Pulmonary artery endothelial cell (primary cell): ENCODE results near the gene PAPPA. TPM values are rescaled to one million over a fixed set of nuclear protein-coding genes. Genes with fewer than 3 reads are reported as not detected.

Experiments used
- DNase-seq: peaks from one replicate; pipeline ENCODE4 v3.0.0-alpha.2; 2011; ENCODE audit warnings: low read depth, low spot score
- total RNA-seq: library from RNA; depleted of rRNA; stranded (reverse); fragments of >200 nt; gene quantifications from 2 replicates; pipeline ENCODE4 v1.2.3, GENCODE V29; 2014

The PAPPA gene
- total RNA-seq, 1 donor from 2014 or later = under 0.01 TPM

DNA sequence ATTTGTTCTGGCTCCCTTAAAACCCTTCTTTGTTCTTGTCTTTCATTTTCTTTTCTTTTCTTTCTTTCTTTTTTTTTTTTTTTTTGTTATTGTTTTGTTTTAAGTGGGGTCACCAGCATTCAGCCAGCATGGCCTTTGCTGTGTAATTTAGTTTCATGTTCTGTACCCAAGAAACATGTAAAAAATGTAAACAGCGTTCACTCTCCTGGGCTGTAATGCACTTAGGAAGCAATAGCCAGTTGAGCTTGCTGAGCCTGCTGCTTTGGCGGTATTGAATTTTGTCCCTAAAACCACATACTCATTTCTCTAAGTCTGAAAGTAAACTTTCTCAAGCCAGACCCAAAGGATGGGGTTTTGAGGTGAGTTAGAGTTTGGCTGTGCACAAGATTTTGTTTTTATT lies 158.6 kb downstream of the PAPPA start:
- no peak for DNase-seq

DNA sequence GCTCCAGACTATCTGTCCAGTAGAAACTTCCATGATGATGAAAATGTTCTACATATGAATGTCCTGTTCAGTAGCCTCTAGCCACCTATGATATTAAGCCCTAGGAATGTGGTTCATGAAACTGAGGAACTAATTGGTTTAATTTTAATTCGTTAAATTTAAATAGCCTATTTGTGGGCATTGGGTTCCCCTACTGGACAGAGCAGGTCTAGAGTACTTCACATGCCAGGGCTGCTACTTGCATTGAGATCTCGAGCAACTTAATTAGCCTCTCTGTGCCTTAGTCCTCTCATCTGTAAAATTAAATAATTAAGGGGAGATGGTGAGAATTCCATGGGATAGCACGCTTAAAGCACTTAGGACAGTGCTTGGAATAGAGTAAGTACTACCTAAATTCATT lies 160.0 kb downstream of the PAPPA start:
- no peak for DNase-seq

DNA sequence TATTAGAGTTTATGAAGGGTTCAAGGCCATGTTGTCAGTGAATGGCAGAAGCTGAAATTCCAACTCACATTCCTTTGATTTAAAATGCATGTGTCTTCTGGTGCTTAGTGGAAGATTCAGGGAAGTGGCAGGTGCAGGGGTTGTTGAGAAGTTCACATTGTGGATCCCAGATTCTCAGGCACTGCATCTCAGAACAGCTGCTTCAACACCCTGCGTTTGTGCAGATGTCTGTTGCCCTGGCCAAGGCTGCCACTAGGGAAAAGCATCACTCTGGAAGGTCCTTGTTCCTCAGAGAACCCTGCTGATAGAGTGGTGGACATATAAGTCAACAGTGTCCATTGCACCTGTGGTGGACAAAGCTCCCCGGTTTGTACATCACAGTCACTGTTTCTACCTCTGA lies 162.7 kb downstream of the PAPPA start:
- no peak for DNase-seq

DNA sequence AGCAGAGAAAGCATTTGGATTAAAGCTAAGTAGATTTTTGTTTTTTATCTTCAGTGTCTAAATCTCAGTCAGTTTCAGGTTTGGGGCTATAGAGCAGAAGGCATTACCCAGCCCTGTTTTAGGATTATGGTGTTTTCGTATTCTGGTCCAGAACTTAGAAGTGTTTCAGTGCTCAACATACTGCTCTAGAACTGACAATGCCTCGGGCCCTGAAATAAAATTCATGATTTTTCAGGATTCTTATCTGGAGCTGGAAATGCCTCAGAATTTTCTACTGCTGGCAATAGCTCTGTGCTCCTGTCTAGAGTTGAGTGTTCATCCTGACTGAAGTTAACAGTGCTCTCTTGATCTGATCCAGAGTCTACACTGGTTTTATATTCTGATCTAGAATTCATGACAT lies 163.9 kb downstream of the PAPPA start:
- no peak for DNase-seq

DNA sequence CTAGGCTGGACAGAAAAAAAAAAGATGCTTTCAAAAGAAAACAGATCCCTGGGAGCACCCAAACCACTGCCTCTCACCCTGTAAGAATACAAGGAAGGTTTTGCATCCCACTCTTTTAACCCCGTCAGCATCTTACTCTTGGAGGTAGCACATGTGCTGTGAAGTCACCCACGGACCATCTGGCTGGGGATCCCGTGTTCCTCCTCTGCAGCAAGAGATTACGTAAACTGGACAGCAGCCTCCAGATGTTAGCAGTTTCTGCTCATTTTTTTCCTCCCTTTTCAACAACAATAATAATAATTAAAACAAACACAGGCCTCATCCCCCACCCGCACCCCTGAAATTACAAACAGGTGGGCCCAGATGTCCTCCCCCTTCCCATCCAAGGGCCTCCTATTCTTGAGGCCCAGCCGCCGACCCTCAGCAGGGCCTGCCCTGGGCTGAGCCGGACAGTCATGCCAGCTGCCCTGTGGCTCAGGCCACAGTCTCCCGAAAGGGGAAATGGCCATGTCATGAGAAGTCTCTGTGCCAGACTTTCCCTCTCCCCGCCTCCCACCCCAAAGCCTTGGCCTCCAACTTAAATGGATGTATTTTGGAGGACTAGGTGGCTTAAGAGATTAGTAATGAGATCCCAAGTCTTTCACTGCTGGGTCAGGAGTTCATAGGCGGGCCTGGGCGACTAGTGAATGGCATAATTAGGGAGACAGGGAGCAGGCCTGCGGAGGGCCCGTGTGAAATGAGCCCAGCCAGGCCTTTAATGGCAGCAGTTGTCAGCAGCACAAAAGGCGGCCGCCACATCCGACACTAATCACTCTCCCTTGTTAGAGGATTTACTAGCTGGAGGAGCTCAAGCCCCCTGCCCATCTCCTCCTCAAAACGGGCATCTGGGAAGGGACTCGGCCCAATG lies 165.1 kb downstream of the PAPPA start:
- DNase-seq = no peak

DNA sequence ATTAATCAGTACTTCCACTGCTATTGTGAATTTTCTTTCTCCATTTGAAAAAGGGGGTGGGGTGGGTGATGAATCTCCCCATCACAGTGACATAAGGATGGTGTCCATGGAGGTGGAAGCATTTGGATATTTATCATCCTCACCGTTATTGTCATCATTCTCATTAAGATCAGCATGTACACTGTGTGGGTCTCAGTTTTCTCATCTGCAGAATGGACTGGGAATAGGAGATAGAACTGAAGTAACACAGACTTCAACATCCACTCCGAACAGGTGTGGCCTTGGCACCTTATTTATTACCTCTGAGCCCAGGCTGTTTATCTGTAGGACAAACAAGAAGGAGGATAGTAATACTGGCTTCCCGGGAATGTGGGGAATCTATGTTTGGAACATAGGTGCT lies 165.9 kb downstream of the PAPPA start:
- DNase-seq = no peak

DNA sequence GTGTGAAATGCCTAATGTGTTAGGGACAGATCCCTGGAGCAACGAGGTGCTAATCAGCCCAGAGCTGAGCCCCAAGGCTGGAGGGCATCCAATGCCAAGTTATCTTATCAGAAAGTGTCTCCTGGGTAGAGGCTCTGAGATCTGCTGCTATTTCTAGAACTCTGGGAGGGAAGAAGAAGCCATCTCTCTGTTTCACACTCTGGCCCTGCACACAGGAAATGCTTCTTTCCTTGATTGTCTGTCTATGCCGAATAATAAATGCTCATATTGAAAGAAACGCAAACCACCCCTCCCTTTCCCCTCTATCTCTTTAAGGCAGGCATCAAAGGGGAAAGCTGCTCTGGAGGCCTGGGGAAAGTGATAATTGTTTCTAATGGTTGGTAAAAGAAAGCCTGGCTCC lies 166.7 kb downstream of the PAPPA start:
- no peak for DNase-seq

DNA sequence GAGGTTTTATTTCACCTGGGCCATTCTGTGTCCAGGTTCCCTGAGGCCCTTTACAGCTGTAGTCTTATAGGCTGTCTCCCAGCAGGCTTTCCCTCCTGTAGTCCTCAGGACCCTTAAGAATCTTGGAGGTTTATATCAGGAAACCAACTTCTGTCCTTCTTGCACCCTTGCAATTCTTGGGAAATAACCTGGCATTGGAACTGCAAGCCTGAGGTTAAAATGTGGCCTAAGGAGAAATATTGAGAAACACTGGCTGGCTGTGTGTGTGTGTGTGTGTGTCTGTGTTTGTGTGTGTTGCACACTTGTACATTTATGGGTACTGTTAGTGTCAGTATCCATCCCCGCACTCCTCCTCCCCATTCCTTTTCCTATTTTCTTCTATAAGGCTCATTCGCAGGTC lies 168.9 kb downstream of the PAPPA start:
- DNase-seq = no peak

DNA sequence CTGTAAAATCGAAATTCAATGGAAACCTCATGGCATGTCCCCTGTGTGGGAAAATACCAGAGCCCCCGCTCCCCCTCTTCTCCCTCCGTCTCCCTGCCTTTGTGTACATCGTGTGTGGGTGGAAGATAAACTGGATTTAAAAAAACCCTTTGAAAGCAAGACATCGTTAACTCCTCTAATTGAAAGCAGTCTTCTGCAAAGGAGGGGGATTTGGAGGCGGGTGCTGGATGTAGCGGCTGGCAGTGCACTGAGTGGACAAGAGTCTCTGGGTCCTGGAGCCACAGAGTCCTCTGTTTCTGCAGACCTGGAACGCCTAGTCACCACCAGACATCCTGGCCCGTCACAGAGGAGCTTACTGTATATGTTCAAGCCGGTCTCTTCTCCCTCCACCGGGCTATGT lies 169.4 kb downstream of the PAPPA start:
- no peak for DNase-seq

DNA sequence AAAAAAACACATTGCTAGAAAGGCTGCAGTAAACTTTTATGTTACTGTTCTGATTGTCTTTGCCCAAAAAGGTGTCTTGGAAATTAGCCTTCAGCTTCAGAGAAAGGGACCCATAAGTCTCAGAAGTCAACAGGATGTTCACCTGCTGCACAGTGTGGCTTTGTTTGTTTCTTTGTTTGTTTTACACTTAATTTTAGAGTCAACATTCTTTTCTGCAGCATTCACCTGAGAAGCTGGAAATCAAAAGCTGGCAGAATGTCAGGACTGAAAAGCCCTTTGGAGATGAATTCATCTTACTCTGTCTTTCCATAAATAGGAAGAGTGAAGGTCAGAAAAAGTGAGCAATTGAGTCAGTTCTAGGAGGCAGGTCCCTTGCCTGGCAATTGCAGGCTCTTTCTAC lies 170.0 kb downstream of the PAPPA start:
- no peak for DNase-seq

DNA sequence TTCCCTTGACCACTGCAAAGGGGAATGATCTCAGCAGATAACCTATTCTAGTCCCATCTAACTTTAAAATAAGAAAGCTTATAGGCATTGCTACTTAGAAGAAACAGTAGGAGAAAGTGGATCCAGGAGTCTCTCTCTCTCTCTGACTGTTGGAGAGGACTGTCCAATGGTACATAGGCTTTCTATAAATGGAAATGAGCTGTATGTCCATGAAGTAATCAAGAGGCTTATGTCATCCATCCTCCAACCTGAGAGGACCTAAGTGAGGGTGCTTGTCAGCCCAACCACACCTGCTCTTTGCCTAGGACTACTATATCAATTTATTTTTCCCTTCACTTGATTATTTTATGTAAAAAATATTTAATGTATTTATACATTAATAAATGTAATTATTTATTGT lies 172.3 kb downstream of the PAPPA start:
- no peak for DNase-seq

DNA sequence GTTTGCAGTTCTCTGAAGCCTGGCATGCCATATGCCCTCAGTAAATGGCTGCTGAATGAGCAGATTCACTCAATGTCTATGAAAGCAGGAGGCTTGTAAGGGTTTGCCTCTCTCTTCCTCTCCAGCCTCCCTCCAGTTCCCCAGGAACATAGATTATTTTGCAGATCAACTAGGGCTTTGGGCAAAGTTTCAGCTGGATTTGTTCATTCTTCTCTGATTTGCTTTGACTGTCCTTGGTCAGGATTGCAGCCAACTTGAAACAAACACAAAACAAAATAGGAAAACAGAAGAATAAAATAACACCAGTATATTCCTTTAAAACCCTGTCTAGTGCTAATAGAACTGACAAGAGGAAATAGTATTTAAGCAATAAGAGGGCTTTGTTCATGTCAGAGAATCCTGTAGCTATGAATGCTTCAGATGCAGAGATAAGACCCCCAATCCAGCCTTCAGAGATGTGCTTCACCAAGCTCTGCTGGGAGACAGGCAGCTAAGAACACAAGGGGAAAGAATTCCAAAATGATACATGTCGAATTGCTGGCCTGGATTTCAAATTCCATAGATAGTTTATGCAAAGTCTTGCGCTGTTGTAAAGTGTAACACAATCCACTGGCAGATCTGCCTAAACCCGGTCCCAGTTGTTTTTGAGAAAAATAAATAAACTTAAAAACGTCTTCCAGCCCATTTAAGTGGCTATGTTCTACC lies 174.3 kb downstream of the PAPPA start:
- DNase-seq = no peak

DNA sequence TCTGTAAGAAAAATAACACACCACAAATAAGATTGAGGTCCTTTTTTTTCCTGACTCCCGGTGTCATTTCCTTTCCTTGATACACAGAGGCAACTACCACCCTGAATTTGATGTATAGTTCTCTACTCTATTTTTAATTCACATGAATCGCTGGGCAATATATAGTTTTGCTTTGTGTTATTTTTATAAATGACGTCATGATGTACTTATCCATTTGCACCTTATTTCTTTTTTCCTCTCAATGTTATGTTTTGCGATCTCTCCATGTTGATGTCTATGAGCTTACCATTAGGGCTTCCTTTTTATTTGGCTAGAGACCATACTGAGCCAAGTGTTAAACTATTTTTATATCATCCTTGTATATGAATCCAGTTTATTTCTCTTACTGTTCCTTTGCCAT lies 175.9 kb downstream of the PAPPA start:
- no peak for DNase-seq

DNA sequence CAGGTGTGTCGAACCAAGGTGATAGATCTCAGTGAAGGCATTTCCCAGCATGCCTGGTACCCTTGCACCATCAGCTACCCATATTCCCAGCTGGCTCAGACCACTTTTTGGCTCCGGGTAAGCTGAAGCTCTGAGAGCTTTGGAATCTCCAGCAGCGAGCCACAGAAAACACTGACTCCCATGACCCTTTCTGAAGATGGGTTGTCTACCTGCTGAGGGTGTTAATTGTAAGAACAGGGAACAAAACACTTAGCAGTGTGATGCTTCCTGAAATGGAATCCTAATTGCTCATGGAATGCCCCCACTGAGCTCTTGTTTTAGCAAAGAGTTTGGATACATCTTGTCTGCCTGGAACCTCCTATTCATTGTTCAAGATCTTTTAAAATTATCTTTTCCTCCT lies 177.7 kb downstream of the PAPPA start:
- no peak for DNase-seq

DNA sequence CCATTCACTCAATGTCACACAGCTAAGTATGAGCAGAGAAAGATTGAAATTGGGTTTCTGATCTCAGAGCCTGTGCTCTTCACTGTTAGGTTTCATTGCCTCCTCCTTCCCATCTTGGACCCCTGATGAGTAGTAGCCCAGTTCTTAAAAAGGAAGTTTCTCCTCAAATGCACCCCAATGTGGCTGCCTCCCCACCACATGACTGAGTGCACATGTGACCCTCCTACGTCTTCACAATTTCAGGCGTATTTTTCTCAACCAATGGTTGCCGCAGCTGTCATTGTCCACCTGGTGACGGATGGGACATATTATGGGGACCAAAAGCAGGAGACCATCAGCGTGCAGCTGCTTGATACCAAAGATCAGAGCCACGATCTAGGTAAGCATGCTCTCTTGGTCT lies 178.5 kb downstream of the PAPPA start:
- DNase-seq = no peak

DNA sequence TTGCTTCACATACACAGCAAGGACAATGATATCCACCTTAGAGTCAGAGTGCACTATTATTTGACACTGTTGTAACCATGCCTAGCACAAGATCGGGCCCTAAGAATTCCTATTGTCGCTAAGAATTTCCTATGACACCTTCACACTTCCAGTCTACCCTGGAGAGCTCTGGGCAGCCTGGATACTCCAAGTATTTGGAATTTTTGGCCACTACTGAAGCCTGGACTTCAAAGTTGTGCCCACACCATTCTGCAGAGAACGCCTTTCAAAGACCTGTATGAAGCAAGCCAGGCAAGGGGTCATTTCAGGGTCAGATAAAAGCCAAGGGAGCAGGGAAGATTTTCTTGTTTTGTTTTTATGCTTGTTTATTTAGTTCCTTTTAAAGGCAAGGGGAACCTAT lies 179.7 kb downstream of the PAPPA start:
- DNase-seq = no peak

DNA sequence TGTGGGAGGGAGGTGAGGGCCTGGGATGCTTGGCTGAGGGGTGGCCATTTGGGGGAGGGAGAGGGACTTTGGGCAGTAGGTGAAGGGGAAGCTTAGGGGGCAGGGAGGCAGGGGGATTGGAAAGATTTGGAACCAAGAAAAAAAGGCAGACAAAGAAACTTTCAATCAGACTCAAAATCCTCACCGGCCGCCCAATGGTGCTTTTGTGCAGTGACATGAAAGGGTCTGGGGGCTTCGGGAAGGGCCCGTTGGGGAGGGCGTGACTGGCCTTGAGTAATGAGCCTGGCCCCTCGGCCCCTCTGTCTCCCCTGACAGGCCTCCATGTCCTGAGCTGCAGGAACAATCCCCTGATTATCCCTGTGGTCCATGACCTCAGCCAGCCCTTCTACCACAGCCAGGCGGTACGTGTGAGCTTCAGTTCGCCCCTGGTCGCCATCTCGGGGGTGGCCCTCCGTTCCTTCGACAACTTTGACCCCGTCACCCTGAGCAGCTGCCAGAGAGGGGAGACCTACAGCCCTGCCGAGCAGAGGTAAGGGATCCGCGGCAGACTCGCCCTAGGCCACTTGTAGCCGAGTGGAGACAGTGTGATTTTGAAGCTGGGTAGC lies 181.1 kb downstream of the PAPPA start:
- DNase-seq = no peak

DNA sequence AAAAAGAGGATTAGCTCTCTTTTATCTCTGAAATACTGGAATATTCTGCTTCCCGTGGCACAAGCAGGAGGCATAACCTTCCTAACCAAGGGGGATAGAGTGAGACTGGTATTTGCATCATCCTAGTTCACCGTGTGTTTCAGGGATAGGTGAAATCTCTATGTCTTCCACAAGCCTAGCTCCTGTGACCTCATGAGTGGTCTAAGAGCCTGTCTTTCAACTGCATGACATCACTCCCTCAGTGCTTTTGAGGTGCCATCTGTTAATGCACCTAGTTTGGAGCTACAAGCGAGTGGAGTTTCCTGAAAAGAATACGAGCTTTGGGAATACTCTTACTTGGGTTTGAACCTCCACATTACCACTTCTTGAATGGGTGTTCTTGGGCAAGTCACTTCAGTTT lies 181.8 kb downstream of the PAPPA start:
- DNase-seq = no peak

DNA sequence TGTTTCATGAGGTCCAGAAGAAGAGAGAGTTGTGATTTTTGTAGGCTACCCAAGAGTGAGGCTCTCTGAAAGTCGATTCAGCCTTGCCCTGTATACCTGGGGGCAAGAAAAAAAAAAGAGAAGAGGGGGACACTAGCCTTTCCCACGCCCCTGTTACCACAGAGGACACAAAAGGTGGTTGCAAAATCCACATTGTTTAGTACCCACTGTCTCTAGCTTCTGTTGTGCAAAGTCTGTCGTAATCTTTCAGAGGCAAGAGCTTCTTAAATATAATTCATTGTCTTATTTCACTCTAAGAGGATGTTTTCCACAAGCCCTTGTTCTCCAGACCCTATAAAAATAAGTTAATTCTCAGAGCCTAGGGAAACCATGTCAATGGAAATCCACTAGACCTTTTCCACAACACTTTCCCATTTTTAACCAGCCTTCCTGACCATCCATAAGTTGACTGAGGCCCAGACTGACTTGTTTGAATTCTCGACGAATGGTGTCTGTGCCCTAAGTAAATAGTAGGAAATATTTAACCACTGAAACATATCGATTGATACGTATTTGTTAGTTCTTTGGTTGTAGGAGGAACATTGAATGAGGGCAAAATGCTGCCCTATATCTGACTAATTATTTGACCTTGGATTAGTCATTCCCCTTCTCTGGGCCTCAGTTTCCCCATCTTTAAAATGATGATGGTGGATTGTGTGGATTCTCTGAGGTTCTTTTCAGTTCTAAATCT lies 182.7 kb downstream of the PAPPA start:
- no peak for DNase-seq

DNA sequence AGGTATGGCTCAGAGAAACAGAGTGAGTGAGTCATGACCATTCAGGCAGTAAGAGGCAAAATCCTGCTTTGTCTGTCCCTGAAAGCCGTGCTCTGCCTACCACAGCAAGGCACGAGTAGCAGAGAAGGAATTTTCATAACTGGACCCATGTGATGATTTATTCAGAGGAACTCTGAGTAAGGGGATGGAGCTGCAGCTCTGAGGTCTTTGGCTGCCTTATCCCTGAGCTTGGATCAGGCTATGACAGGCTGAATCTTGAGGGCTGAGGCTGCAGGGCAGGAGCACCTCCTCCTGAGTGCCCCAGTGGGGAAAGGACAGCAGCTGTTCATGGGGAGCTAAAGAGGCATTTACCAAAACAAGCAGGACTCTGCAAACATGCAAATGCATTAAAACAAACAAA lies 183.4 kb downstream of the PAPPA start:
- DNase-seq = no peak

DNA sequence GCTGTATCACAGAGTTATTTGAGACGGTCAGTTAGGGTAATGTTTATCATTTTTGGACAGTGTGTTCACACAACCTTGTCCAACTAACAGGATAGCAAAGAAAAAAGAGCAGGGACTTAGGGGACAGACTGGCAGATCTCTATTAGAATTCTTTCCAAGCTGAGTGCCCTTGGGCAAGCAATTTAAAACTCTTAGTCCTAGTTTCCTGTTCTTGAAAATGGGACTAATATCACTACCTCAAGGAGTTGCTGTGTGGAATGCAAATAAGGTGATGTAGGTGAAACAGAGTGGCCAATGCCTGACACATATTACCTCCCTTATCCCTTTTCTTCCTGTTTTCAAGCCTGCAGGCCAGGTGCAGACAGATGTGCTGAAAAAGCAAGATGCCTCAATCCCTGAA lies 186.7 kb downstream of the PAPPA start:
- no peak for DNase-seq

DNA sequence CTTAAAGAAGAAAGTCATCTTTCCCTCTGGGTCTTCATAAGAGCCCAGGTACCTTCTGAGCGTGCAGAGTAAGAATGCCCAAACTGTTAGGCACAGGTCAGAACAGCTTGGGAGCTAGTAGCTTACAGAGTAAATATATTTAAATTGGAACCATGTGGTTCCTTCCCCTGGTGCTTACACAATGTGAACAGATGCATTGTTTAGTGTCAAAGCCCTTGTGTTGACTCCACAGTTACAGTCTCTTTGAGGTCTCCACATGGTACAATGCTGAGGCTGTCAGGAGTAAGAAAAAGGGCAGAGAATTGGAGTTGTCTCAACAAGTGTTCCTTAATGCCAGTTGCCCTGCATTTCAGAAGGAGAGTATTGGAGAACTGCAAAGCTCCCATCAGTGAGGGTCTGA lies 188.5 kb downstream of the PAPPA start:
- DNase-seq = no peak
